ENCODE results near the gene EXTL2. TPM values are rescaled to one million over a fixed set of nuclear protein-coding genes. Genes with fewer than 3 reads are reported as not detected.
A peak's percentile ranks its signal among the peaks of the same experiment; 100 is the strongest.
"Not testable (repeated sequence)": the region's sequence is repeated elsewhere in the genome, so short reads cannot be mapped to it uniquely, and the experiment has no call there.

EXTL2 gene
- total RNA-seq, 1 donor from 2014 or later: 31.5 TPM

DNA sequence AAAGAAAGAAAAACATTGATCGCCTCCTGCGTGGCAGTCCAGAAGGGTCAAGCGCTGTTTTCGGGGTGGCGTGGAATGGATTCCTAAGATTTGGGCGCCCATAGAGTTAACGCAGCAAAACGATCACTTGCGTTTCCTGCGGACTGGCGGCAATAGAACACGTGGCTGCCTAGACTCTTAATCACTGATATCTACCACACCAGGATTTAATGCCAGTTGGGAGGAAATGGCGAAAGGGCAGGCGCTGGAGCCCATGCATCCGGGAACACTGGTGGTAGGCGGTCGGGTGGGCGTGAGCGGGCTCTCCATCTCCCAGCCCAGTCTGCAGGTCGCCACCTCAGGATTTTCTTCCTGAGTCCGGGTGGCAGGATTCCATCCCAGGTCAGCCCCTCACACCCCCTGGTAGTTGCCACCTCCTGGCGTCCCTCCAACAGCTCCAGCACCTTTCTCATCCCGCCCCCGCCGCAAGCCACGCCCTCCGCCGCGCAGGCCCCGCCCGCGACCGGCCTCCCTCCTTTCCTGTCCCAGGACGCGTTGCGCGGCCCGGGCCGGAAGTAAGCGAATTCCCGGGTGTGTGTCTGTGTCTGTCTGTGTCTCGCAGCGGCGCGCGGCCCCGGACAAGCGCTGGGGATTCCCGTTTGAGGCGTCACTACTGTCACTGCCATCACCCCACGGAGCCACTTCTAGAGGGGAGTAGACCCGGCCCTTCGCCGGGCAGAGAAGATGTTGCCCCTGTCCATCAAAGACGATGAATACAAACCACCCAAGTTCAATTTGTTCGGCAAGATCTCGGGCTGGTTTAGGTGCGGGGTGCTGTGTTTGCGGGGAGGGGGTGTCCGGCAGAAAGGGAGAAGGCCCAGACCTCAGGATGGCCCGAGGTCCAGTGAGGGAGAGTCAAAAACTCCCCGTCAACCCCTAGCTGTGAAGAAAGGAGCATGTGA lies 1.2 kb upstream of the EXTL2 start, which contains the start of gene SLC30A7:
TSS of gene SLC30A7 (plus strand) at position 551 of the 941 bp plus-strand sequence. CDS start at position 724, 173 bp downstream.
- DNase-seq (ENCODE audit: low spot score): peak; percentile 96
- Mint-ChIP-seq H3K27ac (ENCODE audit: unreplicated experiment) (peak within 1 kb of the TSS; percentile 99), H3K4me3 (ENCODE audit: unreplicated experiment) (peak within 1 kb of the TSS; percentile 99), H3K36me3 (ENCODE audit: low read depth, unreplicated experiment) (peaks cover 34% of the 10 kb centered on the region), H3K4me1 (ENCODE audit: unreplicated experiment) (peaks cover 24% of the 10 kb centered on the region), H3K27me3 (ENCODE audit: unreplicated experiment) (peaks cover 10% of the 10 kb centered on the region), H3K9me3 (ENCODE audit: unreplicated experiment) (no peaks in the 10 kb centered on the region)
- TF ChIP-seq, protein P1, sequence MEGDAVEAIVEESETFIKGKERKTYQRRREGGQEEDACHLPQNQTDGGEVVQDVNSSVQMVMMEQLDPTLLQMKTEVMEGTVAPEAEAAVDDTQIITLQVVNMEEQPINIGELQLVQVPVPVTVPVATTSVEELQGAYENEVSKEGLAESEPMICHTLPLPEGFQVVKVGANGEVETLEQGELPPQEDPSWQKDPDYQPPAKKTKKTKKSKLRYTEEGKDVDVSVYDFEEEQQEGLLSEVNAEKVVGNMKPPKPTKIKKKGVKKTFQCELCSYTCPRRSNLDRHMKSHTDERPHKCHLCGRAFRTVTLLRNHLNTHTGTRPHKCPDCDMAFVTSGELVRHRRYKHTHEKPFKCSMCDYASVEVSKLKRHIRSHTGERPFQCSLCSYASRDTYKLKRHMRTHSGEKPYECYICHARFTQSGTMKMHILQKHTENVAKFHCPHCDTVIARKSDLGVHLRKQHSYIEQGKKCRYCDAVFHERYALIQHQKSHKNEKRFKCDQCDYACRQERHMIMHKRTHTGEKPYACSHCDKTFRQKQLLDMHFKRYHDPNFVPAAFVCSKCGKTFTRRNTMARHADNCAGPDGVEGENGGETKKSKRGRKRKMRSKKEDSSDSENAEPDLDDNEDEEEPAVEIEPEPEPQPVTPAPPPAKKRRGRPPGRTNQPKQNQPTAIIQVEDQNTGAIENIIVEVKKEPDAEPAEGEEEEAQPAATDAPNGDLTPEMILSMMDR (IDR thresholded peaks at IDR 0.05; ENCODE audit: unreplicated experiment): no peak

DNA sequence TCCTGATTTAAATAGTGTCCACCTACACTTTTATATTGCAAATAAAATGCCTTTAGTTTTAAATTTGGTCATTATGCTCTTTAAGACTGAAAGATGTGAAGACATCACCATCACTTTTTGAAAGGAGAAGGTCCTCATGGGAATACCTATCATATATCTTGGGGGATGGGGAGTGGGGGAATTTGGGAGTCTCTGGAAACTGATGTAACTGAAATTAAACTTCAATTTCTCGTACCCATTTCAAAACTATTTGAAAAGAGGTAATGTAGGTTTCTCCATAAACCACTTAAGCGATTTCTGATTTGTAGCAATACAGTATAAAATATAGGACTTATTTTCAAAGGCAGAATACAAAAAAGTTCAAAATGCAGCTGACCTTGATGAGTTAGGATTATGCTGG lies 924 bp downstream of the EXTL2 start:
- TF ChIP-seq, protein P1 (IDR thresholded peaks at IDR 0.05; ENCODE audit: unreplicated experiment): no peak
- peak overlapping the region; percentile 34 for H3K27ac Mint-ChIP-seq (ENCODE audit: unreplicated experiment)
- H3K36me3 Mint-ChIP-seq (ENCODE audit: low read depth, unreplicated experiment): peaks cover 45% of the 10 kb centered on the region
- no peak for DNase-seq (ENCODE audit: low spot score)
- peaks cover 5% of the 10 kb centered on the region for H3K9me3 Mint-ChIP-seq (ENCODE audit: unreplicated experiment)
- peak overlapping the region; percentile 74 for H3K4me3 Mint-ChIP-seq (ENCODE audit: unreplicated experiment)
- H3K4me1 Mint-ChIP-seq (ENCODE audit: unreplicated experiment): peaks cover 24% of the 10 kb centered on the region
- H3K27me3 Mint-ChIP-seq (ENCODE audit: unreplicated experiment): peaks cover 10% of the 10 kb centered on the region

DNA sequence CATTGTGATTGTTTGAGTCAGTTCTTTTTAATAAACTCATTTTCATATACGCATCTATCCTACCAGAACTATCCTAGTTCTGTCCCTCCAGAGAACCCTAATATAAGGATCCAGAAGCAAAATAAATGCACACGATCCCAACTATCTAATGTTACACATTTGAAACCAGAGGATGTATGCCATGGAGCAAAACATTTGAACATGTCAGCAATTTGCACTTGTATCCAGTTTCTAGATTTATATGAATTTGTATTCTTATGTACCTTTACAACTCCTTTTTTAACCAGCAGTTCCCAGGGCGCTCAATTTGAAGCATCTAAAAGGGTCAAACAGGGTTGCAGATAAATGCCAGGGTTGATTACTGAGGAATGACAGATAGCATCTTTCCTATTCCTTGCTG lies 2.1 kb downstream of the EXTL2 start:
- no peak overlapping the region for H3K27ac Mint-ChIP-seq (ENCODE audit: unreplicated experiment)
- peaks cover 51% of the 10 kb centered on the region for H3K36me3 Mint-ChIP-seq (ENCODE audit: low read depth, unreplicated experiment)
- H3K27me3 Mint-ChIP-seq (ENCODE audit: unreplicated experiment): peaks cover 10% of the 10 kb centered on the region

DNA sequence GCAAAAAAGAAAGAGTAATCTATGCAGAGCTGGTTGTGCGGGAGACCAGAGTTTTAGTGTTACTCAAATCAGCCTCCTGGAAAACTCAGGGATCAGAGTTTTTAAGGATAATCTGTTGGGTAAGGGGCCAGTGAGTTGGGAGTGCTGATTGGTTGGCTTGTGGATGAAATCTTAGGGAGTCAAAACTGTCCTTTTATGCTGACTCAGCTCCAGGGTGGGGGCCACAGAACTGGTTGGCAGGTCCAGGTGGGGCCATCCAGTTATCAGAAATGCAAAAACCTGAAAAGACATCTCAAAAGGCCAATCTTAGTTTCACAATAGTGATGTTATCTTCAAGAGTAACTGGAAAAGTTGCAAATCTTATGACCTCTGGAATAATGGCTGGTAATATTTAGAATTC lies 3.3 kb downstream of the EXTL2 start:
- Mint-ChIP-seq H3K4me3 (ENCODE audit: unreplicated experiment) (no peak overlapping the region), H3K27me3 (ENCODE audit: unreplicated experiment) (peaks cover 6% of the 10 kb centered on the region), H3K4me1 (ENCODE audit: unreplicated experiment) (peaks cover 12% of the 10 kb centered on the region), H3K27ac (ENCODE audit: unreplicated experiment) (no peak overlapping the region), H3K36me3 (ENCODE audit: low read depth, unreplicated experiment) (peaks cover 55% of the 10 kb centered on the region), H3K9me3 (ENCODE audit: unreplicated experiment) (peaks cover 5% of the 10 kb centered on the region)
- TF ChIP-seq, protein P1 (IDR thresholded peaks at IDR 0.05; ENCODE audit: unreplicated experiment): no peak
- DNase-seq (ENCODE audit: low spot score): no peak

More for the DNA sequence above, 2.1 kb downstream of the EXTL2 start:
- H3K9me3 Mint-ChIP-seq (ENCODE audit: unreplicated experiment): peaks cover 5% of the 10 kb centered on the region
- TF ChIP-seq, protein P1 (IDR thresholded peaks at IDR 0.05; ENCODE audit: unreplicated experiment): no peak
- no peak overlapping the region for H3K4me3 Mint-ChIP-seq (ENCODE audit: unreplicated experiment)
- DNase-seq (ENCODE audit: low spot score): no peak
- peaks cover 19% of the 10 kb centered on the region for H3K4me1 Mint-ChIP-seq (ENCODE audit: unreplicated experiment)

DNA sequence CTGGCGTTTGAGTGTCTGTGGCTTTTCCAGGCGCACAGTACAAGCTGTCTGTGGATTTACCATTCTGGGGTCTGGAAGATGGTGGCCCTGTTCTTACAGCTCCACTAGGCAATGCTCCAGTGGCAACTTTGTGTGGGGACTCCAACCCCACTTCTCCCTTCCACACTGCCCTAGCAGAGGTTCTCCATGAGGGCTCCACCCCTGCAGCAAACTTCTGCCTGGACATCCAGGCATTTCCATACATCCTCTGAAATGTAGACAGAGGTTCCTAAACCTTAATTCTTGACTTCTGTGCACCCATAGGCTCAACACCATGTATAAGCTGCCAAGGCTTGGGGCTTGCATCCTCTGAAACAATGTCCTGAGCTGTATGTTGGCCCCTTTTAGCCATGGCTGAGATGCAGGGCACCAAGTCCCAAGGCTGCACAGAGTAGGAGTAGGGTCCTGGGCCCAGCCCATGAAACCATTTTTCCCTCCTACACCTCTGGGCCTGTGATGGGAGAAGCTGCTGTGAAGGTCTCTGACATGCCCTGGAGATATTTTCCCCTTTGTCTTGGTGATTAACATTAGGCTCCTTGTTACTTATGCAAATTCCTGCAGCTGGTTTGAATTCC lies 4.7 kb downstream of the EXTL2 start:
- not testable (repeated sequence) for H3K27me3 Mint-ChIP-seq (ENCODE audit: unreplicated experiment); H3K9me3 Mint-ChIP-seq (ENCODE audit: unreplicated experiment); H3K27ac Mint-ChIP-seq (ENCODE audit: unreplicated experiment); H3K4me3 Mint-ChIP-seq (ENCODE audit: unreplicated experiment); DNase-seq (ENCODE audit: low spot score)
- Mint-ChIP-seq H3K4me1 (ENCODE audit: unreplicated experiment) (peaks cover 12% of the 10 kb centered on the region), H3K36me3 (ENCODE audit: low read depth, unreplicated experiment) (peaks cover 51% of the 10 kb centered on the region)

DNA sequence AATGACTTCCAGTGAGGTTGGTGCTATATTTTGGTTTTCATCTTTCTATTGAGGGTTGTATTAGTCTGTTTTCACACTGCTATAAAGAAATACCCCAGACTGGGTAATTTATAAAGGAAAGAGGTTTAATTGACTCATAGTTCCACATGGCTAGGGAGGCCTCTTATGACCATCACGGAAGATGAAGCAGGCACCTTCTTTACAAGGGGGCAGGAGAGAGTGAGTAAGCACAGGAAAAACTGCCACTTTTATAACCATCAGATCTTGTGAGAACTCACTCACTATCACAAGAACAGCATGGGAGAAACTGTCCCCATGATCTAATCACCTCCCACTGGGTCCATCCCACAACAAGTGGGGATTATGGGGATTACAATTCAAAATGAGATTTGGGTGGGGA lies 5.6 kb downstream of the EXTL2 start:
- H3K36me3 Mint-ChIP-seq (ENCODE audit: low read depth, unreplicated experiment): peaks cover 51% of the 10 kb centered on the region
- DNase-seq (ENCODE audit: low spot score); H3K4me3 Mint-ChIP-seq (ENCODE audit: unreplicated experiment); H3K9me3 Mint-ChIP-seq (ENCODE audit: unreplicated experiment); H3K27ac Mint-ChIP-seq (ENCODE audit: unreplicated experiment); H3K4me1 Mint-ChIP-seq (ENCODE audit: unreplicated experiment); H3K27me3 Mint-ChIP-seq (ENCODE audit: unreplicated experiment): not testable (repeated sequence)
